Smooth muscle cell (in vitro differentiated cells): ENCODE results near the gene WFS1. TPM values are rescaled to one million over a fixed set of nuclear protein-coding genes. Genes with fewer than 3 reads are reported as not detected.

ENCODE experiments used
- DNase-seq: peaks from one replicate; lab custom pipeline; 2025; ENCODE audit not compliant: unreplicated experiment; lab: John Stamatoyannopoulos, UW
- H2AFZ ChIP-seq: fragments of 200-600 bp; sonication (generic); 2 replicates; pipeline ENCODE4 v1.6.0; 2016; ENCODE audit warnings: antibody characterized with exemption, low read depth, mild to moderate bottlenecking
- H3F3A ChIP-seq: fragments of 200-600 bp; sonication (generic); 2 replicates; pipeline ENCODE4 v1.6.0; 2017; ENCODE audit warnings: antibody characterized with exemption, low read depth
- H3K27ac ChIP-seq: fragments of 200-600 bp; sonication (generic); 2 replicates; pipeline ENCODE4 v1.5.1; 2016; ENCODE audit warnings: low read depth, mild to moderate bottlenecking
- H3K27me3 ChIP-seq: fragments of 200-600 bp; sonication (generic); 2 replicates; pipeline ENCODE4 v1.6.1; 2016; ENCODE audit warnings: low read depth, mild to moderate bottlenecking
- H3K36me3 ChIP-seq: fragments of 200-600 bp; sonication (generic); 2 replicates; pipeline ENCODE4 v1.5.1; 2016; ENCODE audit warnings: low read depth
- H3K4me1 ChIP-seq: fragments of 200-600 bp; sonication (generic); 2 replicates; pipeline ENCODE4 v1.5.1; 2016; ENCODE audit warnings: low read depth
- H3K4me2 ChIP-seq: fragments of 200-600 bp; sonication (generic); 2 replicates; pipeline ENCODE4 v1.6.0; 2016; ENCODE audit warnings: mild to moderate bottlenecking
- H3K4me3 ChIP-seq: fragments of 200-600 bp; sonication (generic); 2 replicates; pipeline ENCODE4 v1.5.1; 2016; ENCODE audit warnings: mild to moderate bottlenecking
- H3K79me2 ChIP-seq: fragments of 200-600 bp; sonication (generic); 2 replicates; pipeline ENCODE4 v1.6.0; 2016; ENCODE audit warnings: low read depth, mild to moderate bottlenecking
- H3K9ac ChIP-seq: fragments of 200-600 bp; sonication (generic); 2 replicates; pipeline ENCODE4 v1.6.0; 2016; ENCODE audit warnings: low read depth
- H3K9me3 ChIP-seq: fragments of 200-600 bp; sonication (generic); replicated peaks from 2 replicates; pipeline ENCODE4 v1.5.1; 2016; ENCODE audit warnings: low read depth
- H4K20me1 ChIP-seq: fragments of 200-600 bp; sonication (generic); 2 replicates; pipeline ENCODE4 v1.6.0; 2016; ENCODE audit warnings: low read depth
- CTCF ChIP-seq: fragments of 200-600 bp; sonication (generic); IDR thresholded peaks from 2 replicates; pipeline ENCODE4 v1.5.1; 2017; ENCODE audit warnings: borderline replicate concordance, mild to moderate bottlenecking, antibody characterized with exemption; ENCODE audit not compliant: insufficient read depth, poor library complexity, severe bottlenecking
- WGBS: methylation state at CpG from one replicate; pipeline ENCODE4 v1.1.7; 2016; ENCODE audit warnings: low lambda C conversion rate; 5-methylcytosine and 5-hydroxymethylcytosine counted together
- polyA plus RNA-seq: library from polyadenylated mRNA; unstranded; fragments of >200 nt; fragmentation: Nextera tagmentation; extraction: Ambion mirVana; gene quantifications from 2 replicates; pipeline ENCODE4 v1.2.1, GENCODE V29; 2016
- total RNA-seq: library from RNA; depleted of rRNA; stranded (reverse); fragments of >200 nt; gene quantifications from 2 replicates; pipeline ENCODE4 v1.2.3, GENCODE V29; 2014

The WFS1 gene
- total and polyA plus RNA-seq, 2 experiments from 2014 or later = 28.6 to 30.2 TPM

DNA sequence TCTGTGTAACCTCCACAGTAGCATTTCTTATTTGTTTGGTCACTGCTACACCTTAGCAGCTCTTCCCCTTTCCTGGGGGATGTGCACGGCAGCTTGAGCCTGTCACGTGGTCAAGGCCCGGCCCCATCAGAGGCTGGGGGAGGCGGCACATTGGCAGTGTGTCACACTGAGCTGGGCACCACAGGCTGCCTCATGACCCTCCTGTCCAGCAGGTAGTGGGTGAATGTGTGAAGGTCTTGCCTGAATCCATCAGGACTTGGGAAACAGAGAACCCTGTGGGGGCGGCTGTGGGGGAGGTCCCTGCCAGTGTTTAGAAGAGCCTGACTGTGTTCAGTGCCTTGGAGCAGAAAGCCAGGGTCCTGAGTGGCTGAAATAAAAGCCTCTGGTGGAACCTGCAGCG lies 33.2 kb downstream of the WFS1 start:
- Histone ChIP-seq H3K36me3 (no peaks in the 10 kb centered on the region), H3K4me1 (no peaks in the 10 kb centered on the region), H3K79me2 (no peaks in the 10 kb centered on the region), H3K9me3 (no peaks in the 10 kb centered on the region), H4K20me1 (peaks cover 6% of the 10 kb centered on the region), H3K27ac (no peak overlapping the region), H3K27me3 (no peaks in the 10 kb centered on the region), H3K9ac (no peak overlapping the region), H3F3A (no peaks in the 10 kb centered on the region), H3K4me2 (no peak overlapping the region), H3K4me3 (no peak overlapping the region), H2AFZ (no peak overlapping the region)
- no peak for DNase-seq
- WGBS = 82% methylated on average over 6 of the region's 6 CpGs
- no peak for TF ChIP-seq CTCF

DNA sequence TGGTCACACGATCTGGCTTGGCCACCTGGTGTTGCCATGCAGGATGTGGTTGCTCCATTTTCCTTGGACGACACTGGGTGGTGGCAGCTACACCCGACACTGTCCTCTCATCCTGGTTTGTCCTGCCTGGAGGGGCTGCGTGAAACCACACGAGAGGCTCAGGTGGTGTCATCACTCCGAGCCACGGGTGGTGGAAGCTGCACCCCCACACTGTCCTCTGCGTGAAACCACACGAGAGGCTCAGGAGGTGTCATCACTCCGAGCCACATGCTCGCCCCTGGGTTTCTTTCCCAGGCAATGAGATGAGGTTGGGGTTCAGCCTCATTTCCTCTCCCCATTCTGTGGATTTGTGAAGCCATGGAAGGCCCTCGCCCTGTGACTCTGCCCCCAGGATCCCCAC lies 34.3 kb downstream of the WFS1 start:
- Histone ChIP-seq H3K4me2 (no peak overlapping the region), H3K27ac (no peak overlapping the region)
- WGBS = 94% methylated on average over 12 of the region's 12 CpGs

DNA sequence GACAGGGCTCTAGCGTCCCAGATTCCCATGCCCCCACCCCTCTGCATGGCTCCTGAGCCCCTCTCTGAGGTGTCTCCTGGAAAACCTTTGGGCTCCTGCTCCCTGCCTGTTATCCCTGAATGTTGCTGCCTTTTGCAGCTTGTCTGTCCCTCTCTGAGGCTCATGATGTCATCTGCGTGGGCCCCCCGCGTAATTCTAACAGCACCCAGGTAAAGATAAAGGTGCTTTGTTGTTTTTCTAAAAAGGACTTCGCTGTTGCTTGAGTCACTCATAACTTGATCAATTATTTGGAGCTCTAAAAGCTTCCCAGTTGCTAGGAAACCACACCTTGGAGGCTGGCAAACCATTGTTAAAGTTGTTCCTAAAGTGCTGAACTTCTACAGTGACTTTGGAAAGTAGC lies 36.6 kb downstream of the WFS1 start:
- Histone ChIP-seq H3K36me3 (no peaks in the 10 kb centered on the region), H3F3A (no peaks in the 10 kb centered on the region), H3K4me1 (no peaks in the 10 kb centered on the region), H3K27me3 (no peaks in the 10 kb centered on the region), H3K27ac (no peak overlapping the region), H3K79me2 (no peaks in the 10 kb centered on the region), H2AFZ (no peak overlapping the region), H4K20me1 (no peaks in the 10 kb centered on the region), H3K4me2 (no peak overlapping the region), H3K9ac (no peak overlapping the region), H3K9me3 (no peaks in the 10 kb centered on the region), H3K4me3 (no peak overlapping the region)
- no peak for DNase-seq
- 90% methylated on average over 5 of the region's 5 CpGs for WGBS
- no peak for TF ChIP-seq CTCF

More for the DNA sequence above, 34.3 kb downstream of the WFS1 start:
- H3K4me3 ChIP-seq = no peak overlapping the region
- H3K79me2 ChIP-seq = no peaks in the 10 kb centered on the region
- no peaks in the 10 kb centered on the region for H3F3A ChIP-seq
- H3K36me3 ChIP-seq = no peaks in the 10 kb centered on the region
- H3K9ac ChIP-seq = no peak overlapping the region
- no peak for TF ChIP-seq CTCF
- no peaks in the 10 kb centered on the region for H3K9me3 ChIP-seq
- no peak overlapping the region for H2AFZ ChIP-seq
- DNase-seq = no peak
- no peaks in the 10 kb centered on the region for H3K27me3 ChIP-seq
- H3K4me1 ChIP-seq = no peaks in the 10 kb centered on the region
- no peaks in the 10 kb centered on the region for H4K20me1 ChIP-seq

DNA sequence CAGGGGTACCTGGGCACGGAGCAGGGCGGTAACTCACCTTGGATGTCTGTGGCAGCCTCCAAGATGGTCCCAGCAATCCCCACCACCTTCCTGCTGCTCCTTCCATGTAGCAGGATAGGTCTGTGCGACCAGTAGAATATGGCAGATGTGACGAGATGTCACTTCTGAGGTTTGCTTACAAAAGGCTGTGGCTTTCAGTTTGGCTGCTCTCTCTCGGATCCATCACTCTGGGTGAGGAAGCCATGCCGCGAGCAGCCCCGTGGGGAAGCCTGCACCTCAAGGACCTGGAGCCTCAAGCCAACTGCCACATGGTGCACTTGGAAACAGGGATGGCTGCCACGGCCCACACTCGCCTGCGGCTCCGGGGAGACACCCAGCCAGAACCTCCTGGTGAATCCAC lies 37.6 kb downstream of the WFS1 start:
- no peaks in the 10 kb centered on the region for H3K9me3 ChIP-seq
- no peak for TF ChIP-seq CTCF
- H3K4me3 ChIP-seq = no peak overlapping the region
- no peaks in the 10 kb centered on the region for H3K79me2 ChIP-seq
- H3K27me3 ChIP-seq = no peaks in the 10 kb centered on the region
- no peak overlapping the region for H3K9ac ChIP-seq
- DNase-seq = no peak
- WGBS = 90% methylated on average over 9 of the region's 12 CpGs
- no peak overlapping the region for H2AFZ ChIP-seq
- no peaks in the 10 kb centered on the region for H3K36me3 ChIP-seq
- no peak overlapping the region for H3K4me2 ChIP-seq
- no peaks in the 10 kb centered on the region for H3F3A ChIP-seq
- no peaks in the 10 kb centered on the region for H3K4me1 ChIP-seq
- H3K27ac ChIP-seq = no peak overlapping the region
- H4K20me1 ChIP-seq = no peaks in the 10 kb centered on the region
